Neural progenitor cell (in vitro differentiated cells): Measurements from ENCODE around the gene KCNH2.

Source experiments
- EZH2 ChIP-seq: fragments of 200-600 bp; sonication (generic); IDR thresholded peaks from 2 replicates; pipeline ENCODE4 v1.6.1; 2017; ENCODE audit warnings: antibody characterized with exemption, mild to moderate bottlenecking, moderate library complexity
- EZH2phosphoT487 ChIP-seq: fragments of 200-600 bp; sonication (generic); IDR thresholded peaks from 2 replicates; pipeline ENCODE4 v1.6.1; 2017; ENCODE audit warnings: antibody characterized with exemption
- TF ChIP-seq, protein P1 (sequence below): fragments of 200-600 bp; sonication (generic); IDR thresholded peaks from 2 replicates; pipeline ENCODE4 v1.5.1; 2017; ENCODE audit warnings: antibody characterized with exemption, mild to moderate bottlenecking

GRCh38 chr7:150970424-150970823, 7.7 kb downstream of the KCNH2 start:
- TF ChIP-seq, protein P1, sequence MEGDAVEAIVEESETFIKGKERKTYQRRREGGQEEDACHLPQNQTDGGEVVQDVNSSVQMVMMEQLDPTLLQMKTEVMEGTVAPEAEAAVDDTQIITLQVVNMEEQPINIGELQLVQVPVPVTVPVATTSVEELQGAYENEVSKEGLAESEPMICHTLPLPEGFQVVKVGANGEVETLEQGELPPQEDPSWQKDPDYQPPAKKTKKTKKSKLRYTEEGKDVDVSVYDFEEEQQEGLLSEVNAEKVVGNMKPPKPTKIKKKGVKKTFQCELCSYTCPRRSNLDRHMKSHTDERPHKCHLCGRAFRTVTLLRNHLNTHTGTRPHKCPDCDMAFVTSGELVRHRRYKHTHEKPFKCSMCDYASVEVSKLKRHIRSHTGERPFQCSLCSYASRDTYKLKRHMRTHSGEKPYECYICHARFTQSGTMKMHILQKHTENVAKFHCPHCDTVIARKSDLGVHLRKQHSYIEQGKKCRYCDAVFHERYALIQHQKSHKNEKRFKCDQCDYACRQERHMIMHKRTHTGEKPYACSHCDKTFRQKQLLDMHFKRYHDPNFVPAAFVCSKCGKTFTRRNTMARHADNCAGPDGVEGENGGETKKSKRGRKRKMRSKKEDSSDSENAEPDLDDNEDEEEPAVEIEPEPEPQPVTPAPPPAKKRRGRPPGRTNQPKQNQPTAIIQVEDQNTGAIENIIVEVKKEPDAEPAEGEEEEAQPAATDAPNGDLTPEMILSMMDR = no peak
- no peak for TF ChIP-seq EZH2
- no peak for TF ChIP-seq EZH2phosphoT487
